Lower leg skin (tissue), 4 donors: ENCODE data around the gene PITX3. TPM values are rescaled to one million over a fixed set of nuclear protein-coding genes. Genes with fewer than 3 reads are reported as not detected.

ENCODE experiments used
- DNase-seq, 2 donors: peaks; one replicate each; pipeline ENCODE4 v3.0.0-alpha.2; 2019; ENCODE audit warnings: low spot score in 2 of 2
- H3K4me3 ChIP-seq: fragments of 200-600 bp; sonication (generic); 2 replicates; pipeline ENCODE4 v1.5.1; 2017; ENCODE audit warnings: mild to moderate bottlenecking, low read depth; ENCODE audit not compliant: poor library complexity, severe bottlenecking
- POLR2A ChIP-seq, 2 donors: fragments of 450-650 bp; IDR thresholded peaks; one replicate each; pipeline ENCODE4 v1.6.1; 2016 to 2017; ENCODE audit warnings: antibody characterized with exemption in 2 of 2, mild to moderate bottlenecking in 1 of 2, moderate library complexity in 1 of 2
- WGBS, 2 donors: methylation state at CpG; one replicate each; pipeline ENCODE4 v1.1.5; 2018; 5-methylcytosine and 5-hydroxymethylcytosine counted together
- intact Hi-C: fragments of 100-400 bp; cut with DNase I; formaldehyde crosslinking; loops from one replicate; pipeline ENCODE4 v1.15.0; 2023; ENCODE audit warnings: low total_unique reads
- total RNA-seq, 4 donors: library from RNA; depleted of rRNA; stranded (reverse); fragments of >200 nt; gene quantifications; one replicate each; pipeline ENCODE4 v1.1.0, GENCODE V29; 2016
- TF ChIP-seq, protein P1 (sequence below), 3 donors: fragments of 450-650 bp; IDR thresholded peaks; one replicate each; pipeline ENCODE4 v1.5.1; 2016; ENCODE audit warnings: antibody characterized with exemption in 3 of 3, mild to moderate bottlenecking in 3 of 3, moderate library complexity in 2 of 3

PITX3 gene
- not detected for total RNA-seq

DNA sequence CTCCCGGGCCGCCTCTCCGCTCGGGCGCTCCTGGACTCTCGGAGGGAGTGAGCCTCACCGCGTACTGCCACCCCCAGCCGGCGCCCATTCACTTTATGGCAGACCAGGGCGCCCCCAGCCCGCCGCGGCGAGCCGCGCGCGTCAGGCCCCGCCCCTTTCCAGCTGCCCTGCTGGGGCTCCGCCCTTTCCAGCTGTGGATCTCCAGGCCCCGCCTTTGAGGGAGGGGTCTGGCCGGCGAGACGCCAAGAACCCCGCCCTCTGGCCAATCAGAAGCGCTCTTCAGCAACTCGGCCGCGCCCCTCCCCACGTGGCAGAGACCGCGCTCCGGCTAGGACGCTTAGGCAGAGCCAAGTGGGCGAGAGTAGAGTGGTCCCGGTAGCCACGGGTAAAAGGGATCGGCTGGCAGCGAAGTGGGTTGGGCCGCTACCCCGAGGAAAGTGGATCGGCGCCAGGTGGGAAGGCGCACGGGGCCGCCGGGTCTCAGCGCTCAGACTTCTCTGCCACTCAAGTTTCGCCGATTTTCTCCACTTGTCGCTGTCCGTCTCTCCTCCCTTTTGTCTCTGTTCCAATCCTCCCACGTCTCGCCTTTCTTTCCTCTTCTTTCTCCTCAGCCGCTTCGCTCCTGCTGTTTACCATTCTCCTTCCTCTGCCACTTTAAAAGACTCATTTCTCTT lies at the start of gene PITX3:
Gene PITX3 (minus strand): TSS at position 69 of the 674 bp plus-strand sequence. CDS start 9,432 bp downstream, outside the sequence.
- 0 to 2% methylated on average over 31 to 52 of the region's 57 CpGs for whole genome bisulfite sequencing, 2 donors

DNA sequence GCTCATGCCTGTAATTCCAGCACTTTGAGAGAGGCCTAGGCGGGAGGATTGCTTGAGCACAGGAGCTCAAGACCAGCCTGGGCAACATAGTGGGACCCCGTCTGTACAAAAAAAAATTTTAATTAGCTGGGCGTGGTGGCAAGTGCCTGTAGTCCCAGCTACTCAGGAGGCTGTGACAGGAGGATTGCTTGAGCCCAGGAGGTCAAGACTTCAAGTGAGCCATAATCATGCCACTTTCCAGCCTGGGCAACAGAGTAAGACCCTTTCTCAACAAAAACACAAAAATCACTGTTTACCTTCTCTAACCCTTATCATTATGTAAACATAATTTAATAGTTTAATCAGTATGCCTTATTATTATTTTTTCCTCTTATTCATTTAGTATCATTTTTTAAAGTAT lies 48.5 kb upstream of the PITX3 start:
- H3K4me3 ChIP-seq = no peak overlapping the region
- intact Hi-C loops = no loop called here
- TF ChIP-seq, protein P1, sequence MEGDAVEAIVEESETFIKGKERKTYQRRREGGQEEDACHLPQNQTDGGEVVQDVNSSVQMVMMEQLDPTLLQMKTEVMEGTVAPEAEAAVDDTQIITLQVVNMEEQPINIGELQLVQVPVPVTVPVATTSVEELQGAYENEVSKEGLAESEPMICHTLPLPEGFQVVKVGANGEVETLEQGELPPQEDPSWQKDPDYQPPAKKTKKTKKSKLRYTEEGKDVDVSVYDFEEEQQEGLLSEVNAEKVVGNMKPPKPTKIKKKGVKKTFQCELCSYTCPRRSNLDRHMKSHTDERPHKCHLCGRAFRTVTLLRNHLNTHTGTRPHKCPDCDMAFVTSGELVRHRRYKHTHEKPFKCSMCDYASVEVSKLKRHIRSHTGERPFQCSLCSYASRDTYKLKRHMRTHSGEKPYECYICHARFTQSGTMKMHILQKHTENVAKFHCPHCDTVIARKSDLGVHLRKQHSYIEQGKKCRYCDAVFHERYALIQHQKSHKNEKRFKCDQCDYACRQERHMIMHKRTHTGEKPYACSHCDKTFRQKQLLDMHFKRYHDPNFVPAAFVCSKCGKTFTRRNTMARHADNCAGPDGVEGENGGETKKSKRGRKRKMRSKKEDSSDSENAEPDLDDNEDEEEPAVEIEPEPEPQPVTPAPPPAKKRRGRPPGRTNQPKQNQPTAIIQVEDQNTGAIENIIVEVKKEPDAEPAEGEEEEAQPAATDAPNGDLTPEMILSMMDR (IDR thresholded peaks at IDR 0.05) = no peak
- no peak for TF ChIP-seq POLR2A (IDR thresholded peaks at IDR 0.05)
- DNase-seq = no peak
- 86 to 96% methylated on average over 3 of the region's 3 CpGs for WGBS, 2 donors

More for the DNA sequence above, at the start of gene PITX3:
- intact Hi-C loops = no loop called here
- peak within 1 kb of the TSS; percentile 24 for H3K4me3 ChIP-seq
- DNase-seq = peak; percentile 93 to 99
- TF ChIP-seq, protein P1 (IDR thresholded peaks at IDR 0.05) = no peak
- TF ChIP-seq POLR2A (IDR thresholded peaks at IDR 0.05) = no peak

DNA sequence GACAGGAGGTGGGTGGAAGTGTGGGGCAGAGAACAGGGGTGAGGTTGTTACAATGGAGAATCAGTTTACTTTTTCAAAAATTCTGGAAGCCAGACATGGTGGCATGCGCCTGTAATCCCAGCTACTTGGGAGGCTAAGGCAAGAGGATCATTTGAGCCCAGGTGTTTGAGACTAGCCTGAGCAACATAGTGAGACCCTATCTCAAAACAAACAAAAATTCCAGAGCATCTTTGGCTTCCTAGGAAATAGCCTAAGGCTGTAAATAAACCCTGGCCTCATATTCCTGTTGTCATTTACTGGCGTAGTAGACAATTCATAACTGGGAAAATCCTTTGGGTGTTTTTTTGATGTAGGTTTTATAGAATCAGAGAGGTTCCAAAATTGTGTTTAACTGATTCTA lies 48.0 kb upstream of the PITX3 start:
- intact Hi-C loops = no loop called here
- DNase-seq = no peak
- TF ChIP-seq, protein P1 (IDR thresholded peaks at IDR 0.05) = no peak
- no peak for TF ChIP-seq POLR2A (IDR thresholded peaks at IDR 0.05)
- no peak overlapping the region for H3K4me3 ChIP-seq
- 91 to 96% methylated on average over 2 of the region's 2 CpGs for WGBS, 2 donors

DNA sequence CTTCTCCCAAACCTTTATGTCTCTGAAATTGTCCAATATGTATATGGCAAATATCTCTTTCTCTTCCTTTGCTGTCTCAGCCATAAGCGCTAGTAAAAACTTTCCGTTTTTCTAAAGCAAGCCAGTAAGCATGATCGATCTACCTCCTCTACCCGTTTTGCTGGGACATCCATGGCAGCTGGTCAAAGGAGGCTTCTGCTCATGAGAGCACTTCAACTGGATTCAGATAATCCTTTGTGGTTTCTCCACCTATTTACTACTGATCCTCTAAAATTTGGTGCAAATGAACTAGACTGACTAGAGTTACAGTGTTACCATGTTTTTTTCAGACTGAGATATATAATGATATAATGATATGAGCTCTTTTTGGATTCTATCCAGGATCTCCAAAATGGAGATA lies 46.7 kb upstream of the PITX3 start:
- H3K4me3 ChIP-seq = no peak overlapping the region
- WGBS, 2 donors = 95 to 96% methylated on average over 4 of the region's 4 CpGs
- intact Hi-C loops = no loop called here
- TF ChIP-seq, protein P1 (IDR thresholded peaks at IDR 0.05) = no peak
- TF ChIP-seq POLR2A (IDR thresholded peaks at IDR 0.05) = no peak
- no peak for DNase-seq

DNA sequence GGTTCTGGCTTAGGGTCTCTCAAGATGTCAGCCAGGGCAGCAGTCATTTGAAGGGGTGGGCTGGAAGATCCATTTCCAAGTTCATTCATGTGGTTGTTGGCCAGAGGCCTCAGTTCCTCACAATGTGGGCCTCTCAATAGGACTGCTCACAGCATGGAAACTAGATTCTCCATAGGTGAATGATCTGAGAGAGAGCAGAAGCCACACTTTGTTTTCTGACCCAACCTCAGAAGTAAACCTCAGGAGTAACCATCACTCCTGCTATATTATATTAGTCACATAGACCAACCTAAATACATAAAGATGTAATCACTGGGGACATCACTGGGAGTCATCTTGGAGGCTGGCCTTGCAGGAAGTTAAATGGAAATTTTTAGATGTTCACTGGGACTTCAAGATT lies 46.2 kb upstream of the PITX3 start:
- intact Hi-C loops = no loop called here
- TF ChIP-seq, protein P1 (IDR thresholded peaks at IDR 0.05) = no peak
- TF ChIP-seq POLR2A (IDR thresholded peaks at IDR 0.05) = no peak
- no peak for DNase-seq
- no peak overlapping the region for H3K4me3 ChIP-seq

DNA sequence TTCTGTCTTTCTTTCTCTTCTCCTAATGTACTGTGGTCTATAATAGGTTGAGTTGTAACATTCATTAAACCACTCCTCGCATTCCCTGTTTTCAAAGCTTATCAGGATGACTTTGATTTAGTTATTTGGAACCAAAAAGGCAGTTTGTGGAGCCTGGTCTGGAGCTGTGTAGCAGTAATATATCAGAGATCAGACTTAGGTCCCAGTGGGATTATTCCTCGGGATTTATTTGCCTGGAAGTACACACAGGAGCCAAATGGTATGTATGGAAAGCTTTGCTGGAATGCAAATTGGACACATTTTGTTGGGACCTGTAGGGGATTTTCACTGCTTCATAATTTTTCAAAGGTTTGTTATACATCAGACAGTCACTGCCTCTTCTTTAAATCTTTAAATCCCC lies 44.9 kb upstream of the PITX3 start:
- no peak for TF ChIP-seq POLR2A (IDR thresholded peaks at IDR 0.05)
- TF ChIP-seq, protein P1 (IDR thresholded peaks at IDR 0.05) = no peak
- H3K4me3 ChIP-seq = no peak overlapping the region
- intact Hi-C loops = no loop called here
- 63 to 72% methylated on average over 2 of the region's 2 CpGs for WGBS, 2 donors
- no peak for DNase-seq
